ENCODE data around the gene RRAD. TPM values are rescaled to one million over a fixed set of nuclear protein-coding genes. Genes with fewer than 3 reads are reported as not detected.
A peak's percentile ranks its signal among the peaks of the same experiment; 100 is the strongest.

Gene RRAD
- total RNA-seq, 1 experiment from 2014 or later = 0.19 TPM

GRCh38 chr16:66964049-66964448, 38.7 kb upstream of the RRAD start:
- ChIA-PET CTCF (no interaction called here), POLR2A (ENCODE audit: low non-redundant PET) (no interaction called here)
- no peaks in the 10 kb centered on the region for H3K9me3 ChIP-seq (ENCODE audit: low read depth, low read length, poor library complexity, severe bottlenecking)
- no peaks in the 10 kb centered on the region for H3K27me3 ChIP-seq (replicated peaks; ENCODE audit: insufficient read depth, low read depth, low read length, poor library complexity)
- DNase-seq (ENCODE audit: low spot score) = no peak
- no TSS peak for BruUV-seq (replicated peaks)
- no peak overlapping the region for H3K4me3 ChIP-seq (ENCODE audit: low read depth, low read length, poor library complexity, severe bottlenecking)
- peaks cover 4% of the 10 kb centered on the region for H3K4me1 ChIP-seq (ENCODE audit: insufficient read depth, low read length, poor library complexity, severe bottlenecking)
- no peak overlapping the region for H3K27ac ChIP-seq (ENCODE audit: low read depth, low read length, poor library complexity, severe bottlenecking)
- intact Hi-C loops (cut with micrococcal nuclease; ENCODE audit: unreplicated experiment) = no loop called here
- no peak for TF ChIP-seq EZH2 (IDR thresholded peaks at IDR 0.05; ENCODE audit: borderline replicate concordance, low read depth, low read length, poor library complexity, severe bottlenecking)
- TF ChIP-seq, protein P1, sequence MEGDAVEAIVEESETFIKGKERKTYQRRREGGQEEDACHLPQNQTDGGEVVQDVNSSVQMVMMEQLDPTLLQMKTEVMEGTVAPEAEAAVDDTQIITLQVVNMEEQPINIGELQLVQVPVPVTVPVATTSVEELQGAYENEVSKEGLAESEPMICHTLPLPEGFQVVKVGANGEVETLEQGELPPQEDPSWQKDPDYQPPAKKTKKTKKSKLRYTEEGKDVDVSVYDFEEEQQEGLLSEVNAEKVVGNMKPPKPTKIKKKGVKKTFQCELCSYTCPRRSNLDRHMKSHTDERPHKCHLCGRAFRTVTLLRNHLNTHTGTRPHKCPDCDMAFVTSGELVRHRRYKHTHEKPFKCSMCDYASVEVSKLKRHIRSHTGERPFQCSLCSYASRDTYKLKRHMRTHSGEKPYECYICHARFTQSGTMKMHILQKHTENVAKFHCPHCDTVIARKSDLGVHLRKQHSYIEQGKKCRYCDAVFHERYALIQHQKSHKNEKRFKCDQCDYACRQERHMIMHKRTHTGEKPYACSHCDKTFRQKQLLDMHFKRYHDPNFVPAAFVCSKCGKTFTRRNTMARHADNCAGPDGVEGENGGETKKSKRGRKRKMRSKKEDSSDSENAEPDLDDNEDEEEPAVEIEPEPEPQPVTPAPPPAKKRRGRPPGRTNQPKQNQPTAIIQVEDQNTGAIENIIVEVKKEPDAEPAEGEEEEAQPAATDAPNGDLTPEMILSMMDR (conservative IDR thresholded peaks at IDR 0.05; ENCODE audit: low read depth, low read length) = no peak
- H3K36me3 ChIP-seq (ENCODE audit: insufficient read depth, low read length, poor library complexity, severe bottlenecking) = no peaks in the 10 kb centered on the region

GRCh38 chr16:66961914-66962313, 36.6 kb upstream of the RRAD start:
- intact Hi-C loops (cut with micrococcal nuclease; ENCODE audit: unreplicated experiment) = no loop called here
- H3K4me3 ChIP-seq (ENCODE audit: low read depth, low read length, poor library complexity, severe bottlenecking) = no peak overlapping the region
- H3K4me1 ChIP-seq (ENCODE audit: insufficient read depth, low read length, poor library complexity, severe bottlenecking) = peaks cover 4% of the 10 kb centered on the region
- ChIA-PET CTCF (interaction anchor here (0.5 to 2.6 kb wide), 2 partner anchors 159 to 193 kb away, joined by 3 to 10 read pairs; no protein-coding TSS in a partner anchor), POLR2A (ENCODE audit: low non-redundant PET) (interaction anchor here (0.8 kb wide), 1 partner anchor 199 kb away, joined by 3 read pairs; no protein-coding TSS in a partner anchor)
- peak; percentile 37 for DNase-seq (ENCODE audit: low spot score)
- no peaks in the 10 kb centered on the region for H3K9me3 ChIP-seq (ENCODE audit: low read depth, low read length, poor library complexity, severe bottlenecking)
- BruUV-seq (replicated peaks) = no TSS peak
- TF ChIP-seq EZH2 (IDR thresholded peaks at IDR 0.05; ENCODE audit: borderline replicate concordance, low read depth, low read length, poor library complexity, severe bottlenecking) = no peak
- TF ChIP-seq, protein P1 (conservative IDR thresholded peaks at IDR 0.05; ENCODE audit: low read depth, low read length) = no peak
- no peaks in the 10 kb centered on the region for H3K27me3 ChIP-seq (replicated peaks; ENCODE audit: insufficient read depth, low read depth, low read length, poor library complexity)
- H3K27ac ChIP-seq (ENCODE audit: low read depth, low read length, poor library complexity, severe bottlenecking) = no peak overlapping the region
- no peaks in the 10 kb centered on the region for H3K36me3 ChIP-seq (ENCODE audit: insufficient read depth, low read length, poor library complexity, severe bottlenecking)

- TF ChIP-seq, protein P1 (conservative IDR thresholded peaks at IDR 0.05; ENCODE audit: low read depth, low read length) = peak; percentile 99
- TF ChIP-seq EZH2 (IDR thresholded peaks at IDR 0.05; ENCODE audit: borderline replicate concordance, low read depth, low read length, poor library complexity, severe bottlenecking) = no peak
- H3K9me3 ChIP-seq (ENCODE audit: low read depth, low read length, poor library complexity, severe bottlenecking) = no peaks in the 10 kb centered on the region
- peak; percentile 88 for DNase-seq (ENCODE audit: low spot score)
- BruUV-seq (replicated peaks) = no TSS peak
- intact Hi-C loops (cut with micrococcal nuclease; ENCODE audit: unreplicated experiment) = no loop called here
- H3K36me3 ChIP-seq (ENCODE audit: insufficient read depth, low read length, poor library complexity, severe bottlenecking) = no peaks in the 10 kb centered on the region
- ChIA-PET CTCF (interaction anchor here (1.1 to 2.6 kb wide), 3 partner anchors 9 to 194 kb away, joined by 3 to 10 read pairs (median 3); no protein-coding TSS in a partner anchor), POLR2A (ENCODE audit: low non-redundant PET) (no interaction called here)
- no peaks in the 10 kb centered on the region for H3K27me3 ChIP-seq (replicated peaks; ENCODE audit: insufficient read depth, low read depth, low read length, poor library complexity)
- peak within 1 kb of the TSS; percentile 30 for H3K4me3 ChIP-seq (ENCODE audit: low read depth, low read length, poor library complexity, severe bottlenecking)
- no peak within 1 kb of the TSS for H3K27ac ChIP-seq (ENCODE audit: low read depth, low read length, poor library complexity, severe bottlenecking)
- H3K4me1 ChIP-seq (ENCODE audit: insufficient read depth, low read length, poor library complexity, severe bottlenecking) = peaks cover 4% of the 10 kb centered on the region
Measured at GRCh38 chr16:66961065-66961744, 35.9 kb upstream of the RRAD start, which contains the start of gene CES3. CES3 (plus strand) TSS chr16:66961266; CDS start chr16:66961308, 42 bp downstream.
